Stimulated activated CD8-positive, alpha-beta memory T cell treated with anti-CD3 and anti-CD28 coated beads, Interleukin-4, amount 100 ng/mL, for 4 hours (primary cell): Measurements from ENCODE around the gene COX14.
A peak's percentile ranks its signal among the peaks of the same experiment; 100 is the strongest.
"Not testable (repeated sequence)": the region's sequence is repeated elsewhere in the genome, so short reads cannot be mapped to it uniquely, and the experiment has no call there.

Experiments used
- DNase-seq, 2 donors: peaks; one replicate each; pipeline ENCODE4 v3.0.0-alpha.2; 2020; ENCODE audit warnings: low read depth in 2 of 2, low spot score in 1 of 2

The COX14 gene

DNA sequence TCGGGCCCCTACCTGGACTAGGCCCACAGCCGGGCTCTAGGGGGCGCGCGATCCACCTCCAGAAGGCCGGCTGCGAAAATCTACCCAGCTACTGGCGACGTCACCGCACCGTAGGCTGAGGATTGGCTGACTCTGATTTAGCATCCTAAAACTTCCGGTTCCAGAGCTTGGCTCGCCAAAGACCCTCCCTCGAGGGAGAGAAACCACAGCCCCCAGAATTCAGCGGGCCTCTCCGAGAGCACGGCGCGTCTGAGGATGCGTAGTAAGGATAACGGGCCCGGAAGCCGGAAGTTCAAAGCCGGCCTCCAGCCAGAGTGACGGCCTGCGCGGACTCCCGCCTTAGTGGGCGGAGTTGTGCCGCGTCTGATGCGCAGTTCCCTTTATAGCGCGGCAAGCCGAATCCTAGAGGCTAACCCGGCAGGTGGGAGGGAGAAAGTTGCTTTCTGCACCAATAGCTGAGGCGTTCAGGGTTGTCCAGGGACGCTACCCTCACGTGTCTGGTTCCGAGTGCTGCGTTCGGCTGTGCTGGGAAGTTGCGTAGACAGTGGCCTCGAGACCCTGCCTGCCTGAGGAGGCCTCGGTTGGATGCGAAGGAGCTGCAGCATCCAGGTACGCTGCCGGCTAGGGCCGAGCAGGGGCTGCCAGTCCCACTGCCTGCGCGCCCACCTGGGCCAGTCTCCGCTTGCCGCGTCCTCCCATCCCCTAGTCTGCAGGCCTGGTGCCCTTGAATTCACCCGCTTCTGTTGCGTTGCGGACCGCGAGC is at the start of gene COX14:
Gene COX14 (plus strand): TSS at position 544 of the 763 bp plus-strand sequence. CDS start 7,808 bp downstream, outside the sequence.
- DNase-seq: peak; percentile 98 to 99

DNA sequence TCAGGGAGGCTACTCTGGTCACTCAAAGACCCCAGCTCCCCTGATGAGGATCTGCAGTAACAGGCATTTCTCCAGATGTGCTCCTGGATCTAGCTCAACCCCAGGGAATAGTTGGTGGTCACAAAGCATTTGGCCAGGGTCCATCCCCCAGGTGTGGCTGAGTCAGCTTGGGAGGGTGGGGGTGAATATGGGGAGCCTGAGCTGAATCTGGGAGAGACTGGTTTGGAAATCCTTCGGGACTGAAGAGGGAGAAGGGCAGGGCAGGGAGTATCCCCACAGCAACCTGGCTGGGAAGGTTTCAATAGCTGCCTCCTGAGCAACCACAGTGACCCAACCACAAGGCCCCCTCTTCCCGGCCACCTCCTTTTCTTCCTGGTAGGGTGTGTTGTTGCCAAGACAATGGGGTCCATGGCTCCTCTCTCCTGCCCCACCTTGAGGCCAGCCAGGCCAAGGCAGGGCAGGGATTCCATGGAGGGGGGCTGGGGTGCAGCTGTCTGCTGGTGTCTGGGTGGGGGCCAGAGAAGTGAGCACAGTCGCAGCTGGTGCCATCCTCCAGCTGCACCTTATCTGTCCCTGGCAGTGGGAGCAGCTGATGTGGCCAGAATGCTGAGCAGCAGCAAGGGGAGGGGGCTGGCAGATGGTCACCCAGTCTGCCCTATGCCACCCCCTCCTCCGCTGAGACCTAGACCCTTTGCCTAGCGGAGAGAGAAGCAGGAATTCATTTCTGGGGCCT is 49.1 kb upstream of the COX14 start:
- DNase-seq: no peak

DNA sequence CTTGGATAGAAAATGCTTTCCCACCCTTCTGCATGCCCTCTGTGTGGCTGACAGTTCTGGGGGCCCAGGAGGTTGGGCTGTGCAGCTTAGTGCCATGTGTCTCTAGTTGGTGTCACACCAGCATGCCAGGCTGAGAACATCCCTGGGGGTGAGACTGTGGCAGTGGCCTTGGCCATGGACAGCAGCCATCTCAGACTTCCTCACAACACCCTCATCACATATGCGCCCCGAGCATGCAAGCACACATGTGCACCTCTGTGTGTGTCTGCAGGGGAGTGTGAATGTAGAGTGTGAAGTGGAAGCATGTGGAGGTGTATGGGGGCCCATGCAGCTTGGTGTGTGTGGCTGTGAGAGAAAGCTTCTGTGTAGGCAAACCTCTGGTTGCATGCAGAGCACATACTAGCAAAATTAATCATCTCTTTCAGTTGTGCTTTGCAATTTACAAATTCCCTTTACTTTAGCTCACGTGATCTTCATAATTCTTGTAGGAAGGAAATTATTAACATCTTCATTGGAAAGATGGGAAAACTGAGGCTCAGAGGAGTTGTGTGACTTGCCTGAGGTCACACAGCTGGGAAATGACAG is 46.2 kb upstream of the COX14 start:
- DNase-seq: no peak

GRCh38 chr12:50066402-50066801 is 45.6 kb upstream of the COX14 start:
- no peak for DNase-seq

DNA sequence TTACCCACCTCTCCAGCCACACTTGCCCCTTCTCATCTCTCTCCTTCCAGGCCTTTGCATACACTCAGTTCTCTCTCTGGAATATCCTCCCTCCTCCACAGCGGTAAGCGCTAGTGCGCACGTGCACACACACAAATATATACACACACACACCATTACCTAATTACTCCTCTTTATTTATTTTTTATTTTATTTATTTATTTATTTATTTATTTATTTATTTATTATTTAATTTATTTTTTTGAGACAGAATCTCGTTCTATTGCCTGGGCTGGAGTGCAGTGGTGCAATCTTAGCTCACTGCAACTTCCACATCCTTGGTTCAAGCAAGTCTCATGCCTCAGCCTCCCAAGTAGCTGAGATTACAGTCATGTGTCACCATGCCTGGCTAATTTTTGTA is 43.0 kb upstream of the COX14 start:
- no peak for DNase-seq

DNA sequence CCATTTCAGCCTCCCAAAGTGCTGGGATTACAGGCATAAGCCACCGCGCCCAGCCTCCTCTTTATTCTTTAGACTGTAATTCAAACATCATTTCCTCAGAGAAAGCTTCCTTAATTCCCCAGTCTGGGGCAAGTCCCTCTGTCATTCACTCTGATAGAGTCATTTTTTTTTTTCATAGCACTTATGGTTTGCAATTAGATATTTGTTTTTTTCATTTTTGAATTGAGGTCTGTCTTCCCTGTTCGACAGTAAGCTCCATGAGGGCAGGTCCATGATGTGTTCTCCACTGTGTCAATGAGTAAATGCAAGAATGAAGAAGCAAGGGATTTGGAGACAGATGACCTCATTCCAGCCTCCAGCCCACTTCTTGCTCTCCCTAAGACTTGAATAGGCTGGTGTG is 42.5 kb upstream of the COX14 start:
- no peak for DNase-seq

GRCh38 chr12:50070314-50071060 is 41.5 kb upstream of the COX14 start:
- DNase-seq: peak; percentile 29 to 43

GRCh38 chr12:50072198-50072907 is 39.7 kb upstream of the COX14 start:
- DNase-seq: no peak

DNA sequence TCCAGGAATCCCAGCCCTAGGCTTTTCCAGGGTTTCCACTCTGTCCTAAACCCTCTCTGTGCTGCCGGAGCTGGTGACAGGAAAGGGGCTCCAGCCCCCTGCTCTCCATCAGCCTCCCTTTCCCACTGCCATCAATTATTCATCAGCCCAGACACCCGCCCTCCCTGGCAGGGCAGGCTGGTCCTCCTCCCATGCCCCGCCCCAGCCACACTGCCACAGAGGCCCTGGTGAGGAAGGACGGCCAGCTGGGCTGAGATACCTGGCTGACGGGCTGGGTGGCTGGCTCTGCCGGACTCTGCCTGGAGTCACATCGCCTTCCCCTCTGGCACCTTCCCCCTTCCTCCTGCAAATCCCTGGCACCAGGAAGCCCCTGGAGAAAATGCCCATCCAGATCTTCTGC is 38.8 kb upstream of the COX14 start:
- DNase-seq: no peak

DNA sequence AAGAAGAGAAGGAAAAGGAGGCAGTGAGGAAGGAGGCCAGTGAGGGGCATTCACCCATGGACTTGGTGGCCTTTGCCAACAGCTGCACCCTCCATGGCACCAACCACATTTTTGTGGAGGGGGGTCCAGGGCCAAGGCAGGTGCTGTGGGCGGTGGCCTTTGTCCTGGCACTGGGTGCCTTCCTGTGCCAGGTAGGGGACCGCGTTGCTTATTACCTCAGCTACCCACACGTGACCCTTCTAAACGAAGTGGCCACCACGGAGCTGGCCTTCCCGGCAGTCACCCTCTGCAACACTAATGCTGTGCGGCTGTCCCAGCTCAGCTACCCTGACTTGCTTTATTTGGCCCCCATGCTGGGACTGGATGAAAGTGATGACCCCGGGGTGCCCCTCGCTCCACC is 38.3 kb upstream of the COX14 start:
- no peak for DNase-seq

- peak; percentile 58 to 62 for DNase-seq
These were observed 36.9 kb upstream of the COX14 start for GRCh38 chr12:50074936-50075807.

- DNase-seq: no peak
These were observed 36.2 kb upstream of the COX14 start for GRCh38 chr12:50075808-50076170.

DNA sequence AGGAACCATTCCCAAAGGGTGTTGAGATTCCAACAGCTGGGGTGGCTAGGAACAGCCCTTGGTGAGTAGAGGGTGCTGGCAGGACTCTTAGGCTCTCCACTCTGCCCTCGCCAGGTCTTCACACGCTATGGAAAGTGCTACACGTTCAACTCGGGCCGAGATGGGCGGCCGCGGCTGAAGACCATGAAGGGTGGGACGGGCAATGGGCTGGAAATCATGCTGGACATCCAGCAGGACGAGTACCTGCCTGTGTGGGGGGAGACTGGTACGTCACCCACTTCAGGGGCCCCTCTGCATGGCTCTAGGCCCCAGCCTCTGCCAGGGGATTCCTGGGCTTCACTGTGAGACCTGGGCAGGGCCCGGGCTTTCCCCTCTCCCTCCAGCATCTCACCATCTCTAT is 34.9 kb upstream of the COX14 start:
- no peak for DNase-seq

DNA sequence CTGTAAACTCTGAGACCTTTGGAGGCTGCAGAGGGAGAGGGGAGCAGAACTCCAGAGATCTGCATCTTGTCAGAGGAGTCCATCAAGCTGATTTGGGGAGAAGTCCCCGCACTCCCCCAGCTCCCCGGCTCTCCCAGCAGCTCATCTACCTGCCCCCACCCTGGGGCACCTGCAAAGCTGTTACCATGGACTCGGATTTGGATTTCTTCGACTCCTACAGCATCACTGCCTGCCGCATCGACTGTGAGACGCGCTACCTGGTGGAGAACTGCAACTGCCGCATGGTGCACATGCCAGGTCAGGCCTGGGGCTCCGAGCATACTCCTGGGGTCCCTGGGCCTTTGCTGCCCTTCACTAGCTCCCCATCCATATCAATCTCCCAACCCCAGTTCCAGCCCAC is 33.8 kb upstream of the COX14 start:
- DNase-seq: no peak

DNA sequence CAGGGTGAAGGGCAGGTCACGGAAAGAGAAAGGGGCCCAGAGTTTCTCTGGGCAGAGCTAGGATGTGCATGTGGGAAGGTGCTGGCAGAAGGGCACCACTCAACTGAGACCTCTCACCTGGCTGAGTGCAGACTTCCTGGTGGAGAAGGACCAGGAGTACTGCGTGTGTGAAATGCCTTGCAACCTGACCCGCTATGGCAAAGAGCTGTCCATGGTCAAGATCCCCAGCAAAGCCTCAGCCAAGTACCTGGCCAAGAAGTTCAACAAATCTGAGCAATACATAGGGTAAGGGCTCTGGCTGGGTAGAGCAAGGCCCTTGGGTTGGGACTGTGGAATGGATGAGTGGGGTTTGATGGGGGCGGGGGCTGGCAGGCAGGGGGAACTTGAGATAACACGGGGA is 32.3 kb upstream of the COX14 start:
- no peak for DNase-seq

DNA sequence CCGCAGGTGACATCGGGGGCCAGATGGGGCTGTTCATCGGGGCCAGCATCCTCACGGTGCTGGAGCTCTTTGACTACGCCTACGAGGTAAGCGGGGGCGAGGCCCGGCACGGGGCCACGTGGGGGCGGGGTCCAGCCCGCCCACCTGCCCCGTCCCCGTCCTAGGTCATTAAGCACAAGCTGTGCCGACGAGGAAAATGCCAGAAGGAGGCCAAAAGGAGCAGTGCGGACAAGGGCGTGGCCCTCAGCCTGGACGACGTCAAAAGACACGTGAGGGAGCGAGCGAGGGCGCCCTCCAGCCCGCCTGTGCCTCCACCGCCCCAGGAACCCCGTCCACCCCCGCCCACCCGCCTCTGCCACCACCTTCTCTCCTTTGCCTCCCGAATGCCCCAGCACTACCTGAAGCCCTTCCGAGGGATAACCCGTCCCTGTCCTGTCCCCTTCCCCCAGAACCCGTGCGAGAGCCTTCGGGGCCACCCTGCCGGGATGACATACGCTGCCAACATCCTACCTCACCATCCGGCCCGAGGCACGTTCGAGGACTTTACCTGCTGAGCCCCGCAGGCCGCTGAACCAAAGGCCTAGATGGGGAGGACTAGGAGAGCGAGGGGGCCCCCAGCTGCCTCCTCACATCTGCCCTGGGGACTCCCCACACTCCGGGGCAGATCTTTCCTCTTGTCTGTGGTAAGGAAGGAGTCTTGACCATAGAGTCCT is 30.8 kb upstream of the COX14 start:
- no peak for DNase-seq

DNA sequence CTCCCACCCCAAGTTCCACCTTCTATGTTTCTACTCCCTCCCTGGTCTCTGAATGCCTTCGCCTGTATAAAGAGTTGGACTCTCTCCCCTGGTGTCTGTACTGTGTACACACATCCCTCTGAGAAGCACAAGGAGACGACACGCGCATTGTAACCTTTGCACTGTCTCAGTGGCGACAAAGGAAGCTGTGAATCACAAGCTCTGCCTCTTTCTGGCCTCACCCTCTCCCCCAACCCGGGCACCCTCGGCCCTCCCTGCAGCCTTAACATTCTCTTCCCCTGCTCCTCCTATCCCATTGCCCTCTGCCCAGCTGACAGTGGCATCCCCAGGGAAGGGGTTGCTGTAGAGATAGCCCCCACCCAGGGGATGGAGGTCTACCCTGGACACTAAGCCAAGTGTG is 29.4 kb upstream of the COX14 start:
- DNase-seq: no peak

DNA sequence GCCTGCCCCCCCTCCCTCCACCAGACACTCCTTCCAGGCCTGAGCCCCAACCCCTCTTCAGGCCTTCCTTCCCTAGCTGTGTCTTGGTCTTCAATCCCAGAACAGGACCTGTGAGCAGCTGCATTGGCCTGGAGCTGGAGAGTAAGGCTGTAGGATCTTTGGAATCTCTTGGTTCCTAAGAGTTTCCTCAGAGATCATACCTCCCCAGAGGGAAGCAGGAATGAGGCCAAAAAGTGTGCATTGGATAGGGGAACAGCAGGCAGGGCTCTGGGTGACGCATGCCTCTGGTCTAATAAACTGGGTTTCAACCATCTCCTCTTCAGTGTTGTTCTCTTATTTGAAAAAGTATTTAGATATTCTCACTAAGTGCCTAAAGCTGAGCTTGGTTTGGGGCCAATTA is 28.7 kb upstream of the COX14 start:
- DNase-seq: no peak

DNA sequence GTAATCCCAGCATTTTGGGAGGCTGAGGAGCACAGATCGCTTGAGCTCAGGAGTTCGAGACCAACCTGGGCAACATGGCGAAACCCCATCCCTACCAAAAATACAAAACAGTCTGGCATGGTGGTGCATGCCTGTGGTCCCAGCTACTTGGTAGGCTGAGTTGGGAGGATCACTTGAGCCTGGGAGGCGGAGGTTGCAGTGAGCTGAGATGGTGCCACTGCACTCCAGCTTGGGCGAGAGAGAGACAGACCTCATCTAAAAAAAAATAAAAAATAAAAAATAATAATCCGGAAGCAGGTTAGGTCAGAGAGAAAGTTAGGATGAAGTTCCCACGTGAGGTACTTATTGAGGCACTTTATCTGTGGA is 27.6 kb upstream of the COX14 start:
- DNase-seq: not testable (repeated sequence)
